Tibial nerve (tissue), 4 donors: ENCODE results near the gene EPN1. TPM values are rescaled to one million over a fixed set of nuclear protein-coding genes. Genes with fewer than 3 reads are reported as not detected.

ENCODE experiments used
- DNase-seq, 2 donors: peaks; one replicate each; pipeline ENCODE4 v3.0.0-alpha.2; 2019; ENCODE audit warnings: low spot score in 2 of 2
- H3K27ac ChIP-seq, 4 donors: fragments of 200-600 bp; sonication (generic) in 3 of 4; one replicate each; pipeline ENCODE4 v1.5.1; 2017 to 2019; ENCODE audit warnings: mild to moderate bottlenecking in 1 of 4
- H3K27me3 ChIP-seq, 2 donors: fragments of 200-600 bp; sonication (generic) in 1 of 2; one replicate each; pipeline versions ENCODE4 v1.5.1 to v1.6.0; 2017 to 2019
- H3K36me3 ChIP-seq, 3 donors: fragments of 200-600 bp; sonication (generic); one replicate each; pipeline ENCODE4 v1.5.1; 2018 to 2019
- H3K4me1 ChIP-seq, 4 donors: fragments of 200-600 bp; sonication (generic) in 3 of 4; one replicate each; pipeline ENCODE4 v1.5.1; 2017 to 2019
- H3K4me3 ChIP-seq, 4 donors: fragments of 200-600 bp; sonication (generic) in 3 of 4; one replicate each; pipeline ENCODE4 v1.5.1; 2017 to 2019; ENCODE audit warnings: mild to moderate bottlenecking in 1 of 4, moderate library complexity in 1 of 4
- H3K9me3 ChIP-seq, 4 donors: fragments of 200-600 bp; sonication (generic) in 3 of 4; one replicate each; pipeline ENCODE4 v1.5.1; 2017 to 2019
- CTCF ChIP-seq, 5 experiments: fragments of 200-600 bp in 3 of 5; fragments of 450-650 bp in 2 of 5; sonication (generic) in 3 of 5; IDR thresholded peaks; one replicate each; pipeline ENCODE4 v1.5.1; 2016 to 2019; ENCODE audit warnings: antibody characterized with exemption in 5 of 5, mild to moderate bottlenecking in 3 of 5, moderate library complexity in 2 of 5
- EP300 ChIP-seq, 2 donors: sonication (generic); formaldehyde crosslinking; IDR thresholded peaks; one replicate each; pipeline ENCODE4 v1.6.1; 2017; ENCODE audit warnings: antibody characterized with exemption in 2 of 2, mild to moderate bottlenecking in 1 of 2
- POLR2A ChIP-seq, 2 donors: fragments of 450-650 bp; IDR thresholded peaks; one replicate each; pipeline ENCODE4 v1.6.1; 2017; ENCODE audit warnings: antibody characterized with exemption in 2 of 2, mild to moderate bottlenecking in 2 of 2, moderate library complexity in 2 of 2
- WGBS, 2 donors: methylation state at CpG; one replicate each; pipeline ENCODE4 v1.1.5; 2018; 5-methylcytosine and 5-hydroxymethylcytosine counted together
- total RNA-seq, 4 donors: library from RNA; depleted of rRNA; stranded (reverse); fragments of >200 nt; gene quantifications; one replicate each; pipeline ENCODE4 v1.1.0, GENCODE V29; 2016

EPN1 gene
- total RNA-seq, 4 donors from 2014 or later: 92.0 to 164 (median 118) TPM

- H3K27me3 ChIP-seq: no peaks in the 10 kb centered on the region
- H3K9me3 ChIP-seq: no peaks in the 10 kb centered on the region
- no peak overlapping the region for H3K27ac ChIP-seq
- WGBS, 2 donors: 79% methylated on average over 9 of the region's 9 CpGs
- no peak for DNase-seq
- H3K4me3 ChIP-seq: no peak overlapping the region
- peaks cover 0 to 91% (median 34%) of the 10 kb centered on the region in 3 donors for H3K36me3 ChIP-seq
- TF ChIP-seq POLR2A (IDR thresholded peaks at IDR 0.05) (no peak), CTCF (IDR thresholded peaks at IDR 0.05) (no peak), EP300 (IDR thresholded peaks at IDR 0.05) (no peak)
- H3K4me1 ChIP-seq: peaks cover 0 to 53% (median 27%) of the 10 kb centered on the region in 4 donors
These were observed 6.4 kb downstream of the EPN1 start for GRCh38 chr19:55681131-55682092.

DNA sequence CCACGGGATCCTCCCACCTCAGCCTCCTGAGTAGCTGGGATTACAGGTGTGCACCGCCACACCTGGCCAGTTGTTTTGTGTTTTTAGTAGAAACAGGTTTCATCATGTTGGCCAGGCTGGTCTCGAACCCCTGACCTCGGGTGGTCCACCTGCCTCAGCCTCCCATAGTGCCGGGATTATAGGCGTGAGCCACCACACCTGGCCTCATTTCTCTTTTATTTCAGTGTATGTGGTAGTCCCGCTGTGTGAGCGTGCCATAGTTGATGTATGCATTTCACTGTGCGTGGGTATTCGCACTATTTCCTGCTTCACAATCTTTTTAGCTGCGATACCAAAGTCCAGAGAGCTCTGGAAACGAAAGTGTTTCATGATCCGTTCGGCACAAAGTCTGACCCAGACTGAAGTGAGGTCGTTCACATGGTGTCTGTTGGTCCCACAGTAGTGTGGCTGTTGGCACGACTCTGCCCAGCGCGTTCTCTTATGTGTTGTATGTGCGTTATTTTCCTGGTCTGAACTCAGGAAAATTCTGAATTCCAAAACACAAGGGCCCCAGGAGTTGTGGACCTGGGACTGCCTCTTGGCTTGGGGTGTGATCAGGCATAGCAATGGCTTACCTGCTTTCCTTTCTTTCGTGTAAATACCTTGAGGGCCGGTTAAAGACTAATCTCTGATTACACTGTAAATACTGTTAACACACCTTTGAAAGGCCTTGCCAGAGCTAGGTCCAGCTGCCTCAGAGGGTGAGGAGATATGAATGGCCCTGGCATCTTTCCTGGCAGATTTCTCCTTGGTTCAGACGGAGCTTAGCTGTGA is 8.6 kb downstream of the EPN1 start:
- Histone ChIP-seq H3K4me3 (no peak overlapping the region), H3K27me3 (no peaks in the 10 kb centered on the region), H3K36me3 (peaks cover 0 to 99% (median 31%) of the 10 kb centered on the region in 3 donors), H3K27ac (peak overlapping the region in 1 of 4 donors; percentile 32), H3K4me1 (peaks cover 0 to 46% (median 12%) of the 10 kb centered on the region in 4 donors), H3K9me3 (no peaks in the 10 kb centered on the region)
- DNase-seq: no peak
- TF ChIP-seq CTCF (IDR thresholded peaks at IDR 0.05): no peak
- TF ChIP-seq EP300 (IDR thresholded peaks at IDR 0.05): no peak
- TF ChIP-seq POLR2A (IDR thresholded peaks at IDR 0.05): no peak
- 88 to 91% methylated on average over 22 of the region's 22 CpGs for WGBS, 2 donors

GRCh38 chr19:55684946-55685681 is 10.1 kb downstream of the EPN1 start:
- H3K27me3 ChIP-seq: no peaks in the 10 kb centered on the region
- peak overlapping the region in 1 of 4 donors; percentile 32 for H3K27ac ChIP-seq
- H3K4me1 ChIP-seq: peaks cover 0 to 32% (median 5%) of the 10 kb centered on the region in 4 donors
- H3K4me3 ChIP-seq: no peak overlapping the region
- H3K36me3 ChIP-seq: peaks cover 0 to 99% (median 33%) of the 10 kb centered on the region in 3 donors
- no peak for DNase-seq
- H3K9me3 ChIP-seq: no peaks in the 10 kb centered on the region
- TF ChIP-seq CTCF (IDR thresholded peaks at IDR 0.05): no peak
- no peak for TF ChIP-seq POLR2A (IDR thresholded peaks at IDR 0.05)
- no peak for TF ChIP-seq EP300 (IDR thresholded peaks at IDR 0.05)
- WGBS, 2 donors: 94 to 95% methylated on average over 60 of the region's 60 CpGs

GRCh38 chr19:55685776-55686175 is 10.8 kb downstream of the EPN1 start:
- DNase-seq: no peak
- Histone ChIP-seq H3K27me3 (no peaks in the 10 kb centered on the region), H3K4me3 (no peak overlapping the region), H3K9me3 (no peaks in the 10 kb centered on the region), H3K27ac (no peak overlapping the region), H3K36me3 (peaks cover 0 to 99% (median 34%) of the 10 kb centered on the region in 3 donors), H3K4me1 (peaks cover 0 to 25% (median 3%) of the 10 kb centered on the region in 4 donors)
- TF ChIP-seq POLR2A (IDR thresholded peaks at IDR 0.05) (no peak), EP300 (IDR thresholded peaks at IDR 0.05) (no peak), CTCF (IDR thresholded peaks at IDR 0.05) (no peak)
- 91% methylated on average over 6 of the region's 6 CpGs for WGBS, 2 donors
